HG03025 (cell line): ENCODE results near the gene TGFB1.
"Not testable (repeated sequence)": the region's sequence is repeated elsewhere in the genome, so short reads cannot be mapped to it uniquely, and the experiment has no call there.

Source experiments
- ATAC-seq: cut with Tn5 transposase; IDR thresholded peaks from one replicate; pipeline ENCODE4 v1.9.1; 2021; ENCODE audit warnings: mild to moderate bottlenecking, moderate library complexity; ENCODE audit not compliant: unreplicated experiment, low FRiP score

The TGFB1 gene

GRCh38 chr19:41346916-41347315 lies 6.8 kb downstream of the TGFB1 start:
- not testable (repeated sequence) for ATAC-seq

GRCh38 chr19:41344162-41344561 lies 9.6 kb downstream of the TGFB1 start:
- no peak for ATAC-seq

GRCh38 chr19:41341669-41342490 lies 11.8 kb downstream of the TGFB1 start:
- ATAC-seq = no peak

GRCh38 chr19:41339936-41340335 lies 13.8 kb downstream of the TGFB1 start:
- ATAC-seq = no peak

- no peak for ATAC-seq
Measured at GRCh38 chr19:41335467-41335866, 18.3 kb downstream of the TGFB1 start.

GRCh38 chr19:41334793-41335192 lies 18.9 kb downstream of the TGFB1 start:
- no peak for ATAC-seq

GRCh38 chr19:41332468-41332867 lies 21.3 kb downstream of the TGFB1 start:
- no peak for ATAC-seq

GRCh38 chr19:41332000-41332399 lies 21.7 kb downstream of the TGFB1 start:
- ATAC-seq = no peak

- ATAC-seq = no peak
Measured at GRCh38 chr19:41330946-41331678, 22.6 kb downstream of the TGFB1 start.

GRCh38 chr19:41330481-41330880 lies 23.2 kb downstream of the TGFB1 start:
- ATAC-seq = no peak

GRCh38 chr19:41328842-41329225 lies 24.9 kb downstream of the TGFB1 start:
- ATAC-seq = no peak

- no peak for ATAC-seq
Measured at GRCh38 chr19:41328157-41328841, 25.4 kb downstream of the TGFB1 start.

- peak; percentile 42 for ATAC-seq
Measured at GRCh38 chr19:41327576-41328156, 26.1 kb downstream of the TGFB1 start.

GRCh38 chr19:41327076-41327575 lies 26.6 kb downstream of the TGFB1 start:
- no peak for ATAC-seq

- ATAC-seq = no peak
Measured at GRCh38 chr19:41325947-41326706, 27.6 kb downstream of the TGFB1 start.

GRCh38 chr19:41325640-41325946 lies 28.1 kb downstream of the TGFB1 start:
- no peak for ATAC-seq

- no peak for ATAC-seq
Measured at GRCh38 chr19:41324921-41325639, 28.6 kb downstream of the TGFB1 start.

GRCh38 chr19:41324231-41324702 lies 29.5 kb downstream of the TGFB1 start:
- ATAC-seq = no peak

- ATAC-seq = no peak
Measured at GRCh38 chr19:41323430-41324125, 30.1 kb downstream of the TGFB1 start.
